C4-2B (cell line): ENCODE results near the gene M1AP.

Source experiments
- CTCF ChIP-seq: fragments of 450-650 bp; conservative IDR thresholded peaks from 2 replicates; pipeline ENCODE4 v1.5.1; 2017; ENCODE audit warnings: mild to moderate bottlenecking
- ZFX ChIP-seq: fragments of 450-650 bp; IDR thresholded peaks from 2 replicates; pipeline ENCODE4 v1.6.1; 2017

GRCh38 chr2:74571058-74571457 lies 77.1 kb downstream of the M1AP start:
- TF ChIP-seq CTCF: no peak
- no peak for TF ChIP-seq ZFX
